Kidney epithelial cell (primary cell): ENCODE measurements around the gene PCNX1. TPM values are rescaled to one million over a fixed set of nuclear protein-coding genes. Genes with fewer than 3 reads are reported as not detected.

Experiments
- DNase-seq: peaks from one replicate; pipeline ENCODE4 v3.0.0-alpha.2; 2010; ENCODE audit warnings: low read depth
- H3K27me3 ChIP-seq: 2 replicates; pipeline ENCODE4 v1.6.0; 2011; ENCODE audit warnings: low read length; ENCODE audit not compliant: control insufficient read depth, insufficient read depth
- H3K36me3 ChIP-seq: 2 replicates; pipeline ENCODE4 v1.5.1; 2011; ENCODE audit warnings: low read length; ENCODE audit not compliant: control insufficient read depth, insufficient read depth
- H3K4me3 ChIP-seq: 2 replicates; pipeline ENCODE4 v1.5.1; 2011; ENCODE audit warnings: low read depth, mild to moderate bottlenecking, control low read depth, low read length
- total RNA-seq: library from RNA; depleted of rRNA; stranded (reverse); fragments of >200 nt; gene quantifications from 2 replicates; pipeline ENCODE4 v1.2.3, GENCODE V29; 2015
- TF ChIP-seq, protein P1 (sequence below): IDR thresholded peaks from 2 replicates; pipeline ENCODE4 v1.5.1; 2011; ENCODE audit warnings: mild to moderate bottlenecking, moderate library complexity, low read length, control low read depth, inconsistent platforms; ENCODE audit not compliant: insufficient read depth, poor library complexity, severe bottlenecking

Gene PCNX1
- total RNA-seq, 1 donor from 2014 or later = 26.9 TPM

DNA sequence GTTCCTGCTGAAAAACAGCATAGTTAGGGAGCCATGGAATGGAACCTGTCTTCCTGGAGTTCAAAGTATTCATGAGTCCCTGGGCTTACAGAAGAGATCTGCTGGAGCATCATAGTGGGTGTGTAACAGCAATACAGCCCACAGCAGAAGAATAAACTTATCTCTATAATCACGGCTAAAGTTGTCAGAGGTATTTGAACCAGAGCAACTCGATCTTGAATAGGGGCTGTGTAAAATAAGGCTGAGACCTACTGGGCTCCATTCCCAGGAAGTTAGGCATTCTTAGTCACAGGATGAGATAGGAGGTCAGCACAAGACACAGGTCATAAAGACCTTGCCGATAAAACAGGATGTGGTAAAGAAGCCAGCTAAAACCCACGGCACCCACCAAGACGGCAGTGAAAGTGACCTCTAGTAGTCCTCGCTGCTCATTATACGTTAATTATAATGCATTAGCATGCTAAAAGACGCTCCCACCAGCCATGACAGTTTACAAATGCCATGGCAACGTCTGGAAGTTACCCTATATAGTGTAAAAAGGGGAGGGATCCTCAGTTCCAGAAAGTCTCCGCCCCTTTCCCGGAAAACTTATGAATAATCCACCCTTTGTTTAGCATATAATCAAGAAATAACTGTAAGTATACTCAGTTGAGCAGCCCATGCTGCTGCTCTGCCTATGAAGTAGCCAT, 223.4 kb downstream of the PCNX1 start:
- TF ChIP-seq, protein P1, sequence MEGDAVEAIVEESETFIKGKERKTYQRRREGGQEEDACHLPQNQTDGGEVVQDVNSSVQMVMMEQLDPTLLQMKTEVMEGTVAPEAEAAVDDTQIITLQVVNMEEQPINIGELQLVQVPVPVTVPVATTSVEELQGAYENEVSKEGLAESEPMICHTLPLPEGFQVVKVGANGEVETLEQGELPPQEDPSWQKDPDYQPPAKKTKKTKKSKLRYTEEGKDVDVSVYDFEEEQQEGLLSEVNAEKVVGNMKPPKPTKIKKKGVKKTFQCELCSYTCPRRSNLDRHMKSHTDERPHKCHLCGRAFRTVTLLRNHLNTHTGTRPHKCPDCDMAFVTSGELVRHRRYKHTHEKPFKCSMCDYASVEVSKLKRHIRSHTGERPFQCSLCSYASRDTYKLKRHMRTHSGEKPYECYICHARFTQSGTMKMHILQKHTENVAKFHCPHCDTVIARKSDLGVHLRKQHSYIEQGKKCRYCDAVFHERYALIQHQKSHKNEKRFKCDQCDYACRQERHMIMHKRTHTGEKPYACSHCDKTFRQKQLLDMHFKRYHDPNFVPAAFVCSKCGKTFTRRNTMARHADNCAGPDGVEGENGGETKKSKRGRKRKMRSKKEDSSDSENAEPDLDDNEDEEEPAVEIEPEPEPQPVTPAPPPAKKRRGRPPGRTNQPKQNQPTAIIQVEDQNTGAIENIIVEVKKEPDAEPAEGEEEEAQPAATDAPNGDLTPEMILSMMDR = no peak
- Histone ChIP-seq H3K4me3 (no peak overlapping the region), H3K36me3 (no peaks in the 10 kb centered on the region), H3K27me3 (no peaks in the 10 kb centered on the region)
- DNase-seq = no peak

- H3K36me3 ChIP-seq = no peaks in the 10 kb centered on the region
- TF ChIP-seq, protein P1 = no peak
- no peak overlapping the region for H3K4me3 ChIP-seq
- no peak for DNase-seq
- no peaks in the 10 kb centered on the region for H3K27me3 ChIP-seq
Observed at GRCh38 chr14:71133296-71133695, 226.0 kb downstream of the PCNX1 start.

GRCh38 chr14:71135496-71135895, 228.2 kb downstream of the PCNX1 start:
- no peak overlapping the region for H3K4me3 ChIP-seq
- TF ChIP-seq, protein P1 = no peak
- no peak for DNase-seq
- H3K27me3 ChIP-seq = no peaks in the 10 kb centered on the region
- H3K36me3 ChIP-seq = no peaks in the 10 kb centered on the region

GRCh38 chr14:71135911-71136310, 228.7 kb downstream of the PCNX1 start:
- TF ChIP-seq, protein P1 = no peak
- Histone ChIP-seq H3K27me3 (no peaks in the 10 kb centered on the region), H3K36me3 (no peaks in the 10 kb centered on the region), H3K4me3 (no peak overlapping the region)
- no peak for DNase-seq

DNA sequence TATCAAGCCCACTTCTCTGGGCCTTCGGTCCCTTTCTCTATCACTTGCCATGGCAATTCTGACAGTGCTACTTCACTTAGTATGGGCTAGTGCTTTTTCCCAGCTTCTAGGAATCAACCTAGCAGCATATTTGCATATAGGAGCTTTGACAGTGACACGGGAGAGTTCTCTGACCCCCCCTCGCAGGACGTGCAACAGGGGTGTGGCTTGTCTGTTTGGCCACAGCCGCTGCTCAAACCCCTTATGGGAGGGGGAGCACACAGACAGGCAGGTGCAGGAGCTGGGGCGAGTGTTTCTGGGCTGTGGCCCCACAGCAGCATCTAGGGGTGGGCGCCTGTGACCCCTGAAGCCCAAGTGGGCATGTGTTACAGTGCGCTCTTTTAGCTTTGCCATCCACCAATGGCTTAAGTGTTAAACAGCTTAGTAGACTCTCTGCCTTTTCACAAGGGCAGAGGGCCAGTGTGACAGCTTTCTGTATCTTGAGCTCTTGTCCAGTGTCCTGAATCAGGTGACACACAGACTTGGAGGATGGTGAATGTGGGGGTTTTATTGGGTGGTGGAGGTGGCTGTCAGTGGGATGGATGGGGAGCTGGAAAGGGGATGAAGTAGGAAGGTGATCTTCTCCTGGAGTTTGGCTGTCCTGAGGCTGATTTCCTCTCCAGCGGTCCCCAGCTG, 229.3 kb downstream of the PCNX1 start:
- DNase-seq = no peak
- H3K4me3 ChIP-seq = no peak overlapping the region
- H3K36me3 ChIP-seq = no peaks in the 10 kb centered on the region
- TF ChIP-seq, protein P1 = no peak
- no peaks in the 10 kb centered on the region for H3K27me3 ChIP-seq
